HG03457 (cell line): Measurements from ENCODE around the gene CFAP97.
"Not testable (repeated sequence)": the region's sequence is repeated elsewhere in the genome, so short reads cannot be mapped to it uniquely, and the experiment has no call there.

ENCODE experiments used
- ATAC-seq: cut with Tn5 transposase; IDR thresholded peaks from one replicate; pipeline ENCODE4 v1.9.1; 2021; ENCODE audit warnings: moderate number of reproducible peaks; ENCODE audit not compliant: unreplicated experiment

The CFAP97 gene

DNA sequence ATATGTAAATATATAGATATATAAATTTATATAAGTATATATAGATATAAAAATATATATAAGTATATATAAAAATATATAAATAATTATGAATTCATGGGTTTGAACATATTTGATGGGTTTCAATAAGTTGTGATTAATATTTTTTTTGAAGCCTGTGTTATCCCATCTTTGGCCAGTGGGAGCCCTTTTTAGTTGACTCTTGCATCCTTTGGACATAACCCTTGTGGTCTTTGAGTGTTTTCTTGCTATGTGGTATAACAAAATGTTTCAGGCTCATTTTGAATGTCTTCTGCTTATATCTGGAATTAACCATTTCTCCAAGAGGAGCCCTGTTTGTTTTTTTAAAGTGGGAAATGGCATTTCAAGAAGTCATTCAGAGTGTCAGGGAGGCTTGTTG, 20.8 kb upstream of the CFAP97 start:
- no peak for ATAC-seq

DNA sequence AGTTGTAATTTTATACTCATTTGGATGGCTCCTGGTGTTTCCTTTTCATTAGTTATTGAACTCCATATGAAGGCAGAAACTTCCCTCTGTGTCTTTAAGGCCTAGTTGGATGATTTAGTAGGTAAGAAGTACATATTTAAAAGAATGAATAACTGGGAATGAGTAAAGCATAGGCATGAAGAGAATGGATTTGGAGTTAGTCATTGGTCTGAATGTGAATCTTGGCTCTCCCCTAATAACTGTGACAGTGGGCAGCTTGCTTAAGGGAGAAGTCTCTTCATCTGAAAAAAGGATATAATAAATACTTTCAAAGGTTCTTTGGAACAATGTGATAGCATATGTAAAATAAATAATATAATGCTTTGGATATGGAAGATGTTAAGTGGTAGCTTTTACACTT, 18.8 kb upstream of the CFAP97 start:
- no peak for ATAC-seq

DNA sequence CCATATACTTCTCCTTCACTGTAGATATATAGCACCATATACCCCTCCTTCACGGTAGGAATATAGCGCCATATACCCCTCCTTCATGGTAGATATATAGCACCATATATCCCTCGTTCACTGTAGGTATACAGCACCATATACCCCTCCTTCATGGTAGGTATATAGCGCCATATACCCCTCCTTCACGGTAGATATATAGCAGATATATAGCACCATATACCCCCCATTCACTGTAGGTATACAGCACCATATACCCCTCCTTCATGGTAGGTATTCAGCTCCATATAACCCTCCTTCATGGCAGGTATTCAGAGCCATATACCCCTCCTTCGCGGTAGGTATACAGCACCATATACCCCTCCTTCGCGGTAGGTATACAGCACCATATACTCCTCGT, 18.1 kb upstream of the CFAP97 start:
- ATAC-seq = no peak

DNA sequence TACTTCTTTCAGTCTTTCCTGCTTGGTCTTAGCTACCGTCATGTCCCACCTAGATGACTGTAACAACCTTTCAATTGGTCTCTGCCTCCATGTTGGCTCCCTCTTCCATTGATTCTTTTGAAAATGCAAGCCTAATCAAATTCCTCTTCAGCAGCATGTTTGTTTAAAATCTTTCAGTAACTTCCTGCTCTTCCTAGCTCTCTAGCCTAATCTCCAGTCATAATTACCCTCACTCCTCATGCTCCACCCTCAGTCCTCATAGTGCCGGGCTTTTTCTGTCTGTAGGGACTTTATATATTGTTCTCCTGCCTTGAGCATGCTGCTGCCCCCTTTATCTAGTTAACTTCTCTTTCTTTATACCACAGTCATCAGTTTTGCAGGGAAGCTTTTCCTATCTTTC, 17.7 kb upstream of the CFAP97 start:
- ATAC-seq = no peak

DNA sequence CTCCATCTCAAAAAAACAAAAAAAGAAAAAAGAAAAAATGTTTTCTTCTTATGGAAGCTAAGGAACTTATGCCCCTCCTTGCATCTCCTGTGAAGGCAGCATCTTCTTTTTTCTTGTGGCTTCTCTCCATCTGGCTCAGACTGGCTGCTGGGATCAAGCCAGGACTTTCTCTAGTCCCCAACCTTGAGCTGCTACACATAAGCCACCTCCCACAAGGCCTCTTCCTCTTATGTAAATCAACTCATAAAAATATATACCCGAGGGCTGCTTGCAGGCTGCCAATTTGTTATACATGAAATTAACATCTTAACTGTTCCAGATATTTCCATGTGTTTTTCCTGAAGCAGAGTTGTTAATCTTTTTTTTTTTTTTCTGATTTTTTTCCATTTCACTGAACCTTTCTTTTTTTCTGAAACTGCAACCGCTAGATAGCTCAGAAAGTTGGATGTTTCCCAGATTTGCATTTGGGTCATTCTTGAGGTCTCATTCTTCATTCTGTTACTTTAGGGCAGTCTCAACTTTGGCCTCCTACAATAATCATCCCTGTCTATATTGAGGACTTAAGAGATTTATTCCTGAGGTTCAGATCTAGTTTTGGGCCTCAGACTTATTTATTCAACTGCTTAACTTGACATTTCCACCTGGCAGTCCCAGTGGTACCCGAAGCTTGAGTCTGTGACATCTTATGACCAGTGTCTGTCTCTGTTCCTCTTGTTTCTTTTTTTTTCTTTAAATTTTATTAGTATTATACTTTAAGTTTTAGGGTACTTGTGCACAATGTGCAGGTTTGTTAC, 15.9 kb upstream of the CFAP97 start:
- ATAC-seq = peak; percentile 50

DNA sequence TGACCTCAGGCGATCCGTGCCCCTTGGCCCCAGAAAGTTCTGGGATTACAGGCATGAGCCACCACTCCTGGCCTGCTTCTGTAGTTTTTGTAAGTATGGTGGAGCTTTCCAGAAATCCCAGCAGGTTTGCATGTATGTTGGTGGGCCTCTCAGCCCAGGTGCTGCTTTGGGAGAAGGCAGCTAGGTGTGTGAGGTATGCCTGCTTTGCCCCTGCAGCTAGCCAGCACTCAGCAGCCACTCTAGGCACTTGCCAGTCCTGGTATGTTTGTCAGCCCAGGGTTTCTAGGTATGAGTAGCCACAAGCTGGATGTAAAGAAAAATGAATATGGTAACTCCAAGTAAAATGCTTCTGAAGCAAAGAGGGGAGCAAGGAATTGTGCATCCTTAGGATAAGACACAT, 14.5 kb upstream of the CFAP97 start:
- ATAC-seq = no peak

DNA sequence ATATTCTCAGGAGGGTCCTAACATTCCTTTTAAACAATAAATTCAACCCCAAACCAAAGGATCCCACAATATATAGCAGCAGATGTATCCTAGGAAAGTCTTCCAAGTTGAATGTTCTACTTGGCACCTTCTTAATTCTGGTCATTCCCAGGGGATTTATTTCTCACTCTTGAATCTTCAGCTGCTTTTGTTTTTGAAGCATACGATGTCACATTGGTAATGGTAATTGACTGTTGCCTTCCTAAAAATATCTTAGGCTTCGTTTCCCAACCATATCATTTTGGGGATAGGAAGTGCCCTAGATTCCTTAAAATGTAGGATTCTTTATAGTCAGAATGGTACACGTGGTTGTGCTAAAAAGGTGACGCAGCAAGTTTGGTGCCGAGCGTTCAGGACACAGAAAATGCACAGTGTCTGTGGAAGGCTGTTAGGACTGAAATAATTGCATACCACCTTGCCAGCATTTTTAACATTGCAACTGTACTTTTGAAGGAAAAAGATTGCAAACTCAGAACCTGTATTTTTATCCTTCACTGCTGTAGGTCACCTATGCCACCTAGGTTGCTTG, 13.7 kb upstream of the CFAP97 start:
- no peak for ATAC-seq

DNA sequence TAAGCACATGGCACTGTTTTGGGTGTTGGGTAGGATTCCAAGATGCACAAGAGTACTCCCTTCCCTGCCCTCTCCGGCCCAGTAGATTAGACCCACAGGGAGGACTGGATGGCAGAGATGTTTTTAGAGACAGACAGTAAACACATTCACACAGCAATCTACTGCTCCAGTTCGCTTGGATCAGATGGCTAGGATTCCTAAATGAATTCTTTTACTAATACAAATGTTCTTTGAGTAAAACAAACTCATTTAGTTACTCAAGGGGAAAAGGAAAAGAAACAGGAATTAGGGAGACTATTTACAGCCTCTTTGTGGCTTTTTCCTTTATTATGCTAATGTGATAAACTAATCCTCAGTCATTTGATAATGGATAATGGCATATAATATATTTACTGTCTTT, 11.5 kb upstream of the CFAP97 start:
- ATAC-seq = no peak

DNA sequence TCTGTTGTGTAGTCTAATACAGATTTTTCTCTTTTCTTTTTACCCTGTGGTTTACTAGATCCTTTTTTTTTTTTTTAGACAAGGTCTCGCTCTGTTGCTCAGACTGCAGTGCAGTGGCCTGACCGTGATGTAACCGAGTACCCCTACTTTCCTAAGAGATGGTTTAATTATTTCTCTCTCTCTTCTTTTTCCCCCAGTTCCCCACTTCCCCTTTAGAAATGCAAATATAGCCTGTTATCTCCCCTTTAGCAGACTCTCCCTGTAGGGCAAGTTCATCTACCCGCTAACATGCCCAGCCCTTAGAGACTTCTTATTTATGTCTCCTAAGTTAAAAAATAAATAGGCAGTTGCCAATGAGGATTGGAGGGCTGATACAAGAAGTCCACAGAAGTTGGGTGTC, 10.1 kb upstream of the CFAP97 start:
- ATAC-seq = peak; percentile 46

DNA sequence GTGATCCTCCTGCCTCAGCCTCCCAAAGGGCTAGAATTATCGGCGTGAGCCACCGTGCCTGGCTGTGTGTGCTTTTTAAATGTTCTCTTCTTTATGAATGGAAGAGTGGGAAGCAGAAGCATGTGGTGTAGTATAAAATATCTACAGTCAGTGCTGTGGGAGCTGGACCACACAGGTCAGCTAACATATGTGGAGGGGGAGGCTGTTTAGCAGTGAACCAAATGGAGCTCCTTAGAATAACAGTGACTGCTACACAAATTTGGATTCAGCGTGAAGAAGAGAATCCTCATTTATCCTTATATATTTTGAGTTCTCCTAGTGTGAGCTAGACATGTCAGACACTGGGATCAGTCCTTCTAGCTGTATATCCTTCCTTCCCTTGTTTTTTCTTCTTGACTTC, 8.8 kb upstream of the CFAP97 start:
- no peak for ATAC-seq

DNA sequence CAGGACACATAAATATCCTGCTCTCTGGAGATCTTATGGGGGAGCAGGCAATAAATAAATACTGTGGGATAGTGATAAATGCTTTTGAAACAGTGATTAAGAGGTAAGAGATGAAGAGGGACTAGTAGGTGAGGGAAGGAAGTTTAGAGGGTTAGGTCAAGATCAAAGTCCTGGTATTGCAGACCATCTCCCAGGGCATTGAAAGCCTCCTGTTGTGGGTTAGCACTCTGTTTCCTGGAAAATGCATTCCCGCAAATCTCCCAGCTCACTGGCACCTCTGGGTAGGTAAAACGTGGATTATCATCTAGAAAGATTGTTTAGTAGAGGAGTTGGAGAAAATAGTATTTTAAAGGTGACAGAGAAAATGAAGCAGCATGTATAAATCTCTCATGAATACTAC, 7.8 kb upstream of the CFAP97 start:
- no peak for ATAC-seq

DNA sequence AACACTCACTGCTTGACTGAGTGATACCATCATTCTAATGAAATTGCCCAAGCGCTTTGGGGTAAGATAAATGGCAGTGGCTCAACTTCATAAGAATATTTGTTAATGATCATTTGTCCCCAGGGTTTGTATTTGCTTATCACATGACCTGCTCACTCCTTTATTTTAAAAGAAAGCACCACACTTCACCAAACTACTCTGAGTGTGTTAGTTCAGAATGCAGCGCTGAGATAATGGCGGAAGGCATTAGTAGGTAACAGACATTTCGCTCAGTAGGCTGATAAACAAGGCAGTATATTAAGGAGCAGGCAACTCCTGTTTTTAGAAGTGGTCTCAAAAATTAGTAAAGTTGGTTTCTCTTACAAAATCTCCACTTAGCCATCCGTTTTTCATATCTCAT, 7.2 kb upstream of the CFAP97 start:
- ATAC-seq = no peak

DNA sequence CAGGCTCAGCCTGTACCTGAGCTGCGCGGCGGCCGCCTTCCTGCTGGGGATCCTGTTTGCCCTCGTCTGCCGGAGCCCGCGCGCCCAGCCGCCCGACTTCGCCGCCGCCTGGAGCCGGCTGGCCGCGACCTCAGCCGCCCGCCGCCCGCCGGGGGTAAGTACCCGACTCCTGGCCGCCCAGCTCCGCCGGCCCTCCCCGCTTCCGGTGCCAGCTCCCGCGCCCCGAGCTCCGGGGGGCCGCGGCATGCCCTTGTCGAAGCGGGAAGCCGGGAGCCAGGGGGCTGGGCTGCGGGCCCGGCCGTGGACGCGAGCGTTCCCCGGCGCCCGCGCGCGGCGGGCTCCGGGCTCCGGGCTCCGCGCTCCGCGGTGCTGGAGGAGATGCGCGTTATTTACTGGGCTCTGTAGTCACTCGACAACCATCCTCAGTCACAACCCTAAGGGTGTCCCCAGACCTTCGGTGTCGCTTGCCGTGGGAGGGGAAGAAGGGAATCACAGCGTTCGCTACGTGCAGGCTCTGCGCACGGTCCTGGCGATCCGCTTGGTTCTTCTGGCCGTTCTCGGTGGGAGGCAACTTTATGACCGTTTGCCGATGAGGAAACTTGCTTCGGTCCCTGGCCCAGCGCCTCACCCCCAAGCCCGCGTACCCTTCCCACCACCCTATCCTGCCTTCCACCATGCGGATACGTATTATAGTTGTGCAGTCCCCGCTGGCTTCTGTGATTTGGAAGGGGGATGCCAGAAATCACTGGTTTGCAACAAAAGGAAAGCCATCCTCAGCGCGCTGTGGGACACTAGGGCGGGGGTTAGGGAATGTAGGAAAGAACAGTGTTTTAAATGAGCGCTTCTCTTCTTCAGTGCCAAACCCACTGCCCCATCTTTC, 6.5 kb upstream of the CFAP97 start:
- peak; percentile 10 for ATAC-seq

DNA sequence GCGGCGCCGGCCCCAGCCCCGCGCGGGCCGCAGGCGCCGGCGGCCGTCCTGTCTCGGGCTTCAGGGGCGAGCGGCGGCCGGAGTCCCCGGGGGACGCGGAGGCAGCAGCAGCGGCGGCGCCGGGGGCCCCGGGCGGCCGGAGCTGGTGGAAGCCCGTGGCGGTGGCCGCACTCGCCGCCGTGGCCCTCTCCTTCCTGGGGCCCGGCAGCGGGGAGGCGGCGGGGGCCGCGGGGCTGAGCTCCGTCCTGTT, 6.0 kb upstream of the CFAP97 start:
- peak; percentile 10 for ATAC-seq

DNA sequence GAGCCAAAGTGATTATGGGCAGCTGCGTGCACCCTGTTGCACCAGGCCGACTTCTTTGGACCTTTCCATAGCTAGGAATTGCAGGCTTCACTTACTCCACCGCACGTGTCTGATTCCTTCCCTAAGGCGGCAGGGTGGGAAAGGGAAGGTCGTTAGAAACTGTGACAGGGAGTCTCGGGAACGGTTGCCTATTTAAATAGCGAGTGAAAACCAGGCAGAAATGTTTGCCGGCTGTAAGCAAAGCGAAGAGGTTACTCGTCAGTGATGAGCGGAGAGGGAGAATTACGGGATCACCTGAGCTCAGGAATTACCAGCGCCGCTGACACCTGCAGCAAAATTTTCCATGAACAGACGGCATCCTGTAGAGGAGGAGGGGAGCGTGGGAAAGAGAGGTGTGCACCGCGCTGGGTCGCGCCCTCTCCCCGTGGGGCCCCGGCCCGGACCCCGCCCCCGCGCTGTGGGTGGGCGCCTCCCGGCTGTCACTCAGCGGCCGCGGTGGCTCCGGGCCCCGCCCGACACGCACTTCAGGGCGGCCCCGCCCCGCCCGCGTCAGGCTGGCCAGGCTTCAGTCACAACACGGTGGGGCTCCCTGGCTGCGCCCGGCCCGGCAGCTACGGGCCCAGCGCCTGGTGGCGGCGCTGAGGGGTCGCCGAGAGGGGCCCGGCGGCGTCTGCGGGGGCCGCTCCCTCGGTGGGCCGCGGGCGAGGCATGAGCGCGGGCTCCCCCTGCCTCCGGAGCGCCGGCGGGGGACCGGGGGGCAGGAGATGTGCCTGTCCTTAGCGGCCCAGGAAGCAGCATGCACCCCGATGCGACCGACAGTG, 5.4 kb upstream of the CFAP97 start, which contains the start of gene SNX25:
Gene SNX25, plus strand, starts transcription at position 568 of the 821 bp plus-strand sequence. Its CDS starts 229 bp downstream, at position 797.
- ATAC-seq = peak; percentile 68

DNA sequence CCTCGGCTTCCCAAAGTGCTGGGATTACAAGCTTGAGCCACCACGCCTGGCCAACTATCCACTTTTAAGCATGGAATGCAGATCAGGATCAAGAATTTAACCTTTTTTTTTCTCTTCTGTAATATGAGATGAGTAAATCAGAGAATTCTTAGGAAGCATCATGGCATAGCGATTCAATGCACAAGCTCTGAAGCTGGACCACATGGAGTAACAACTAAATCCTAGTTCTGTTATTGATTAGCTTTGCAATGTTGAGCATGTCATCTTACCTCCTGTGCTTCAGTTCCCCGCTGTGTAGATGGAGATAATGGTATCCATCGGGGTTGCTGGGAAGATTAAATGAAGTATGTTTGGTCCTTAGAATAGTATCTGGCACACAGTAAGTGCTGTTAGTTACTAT, 3.7 kb upstream of the CFAP97 start:
- no peak for ATAC-seq

DNA sequence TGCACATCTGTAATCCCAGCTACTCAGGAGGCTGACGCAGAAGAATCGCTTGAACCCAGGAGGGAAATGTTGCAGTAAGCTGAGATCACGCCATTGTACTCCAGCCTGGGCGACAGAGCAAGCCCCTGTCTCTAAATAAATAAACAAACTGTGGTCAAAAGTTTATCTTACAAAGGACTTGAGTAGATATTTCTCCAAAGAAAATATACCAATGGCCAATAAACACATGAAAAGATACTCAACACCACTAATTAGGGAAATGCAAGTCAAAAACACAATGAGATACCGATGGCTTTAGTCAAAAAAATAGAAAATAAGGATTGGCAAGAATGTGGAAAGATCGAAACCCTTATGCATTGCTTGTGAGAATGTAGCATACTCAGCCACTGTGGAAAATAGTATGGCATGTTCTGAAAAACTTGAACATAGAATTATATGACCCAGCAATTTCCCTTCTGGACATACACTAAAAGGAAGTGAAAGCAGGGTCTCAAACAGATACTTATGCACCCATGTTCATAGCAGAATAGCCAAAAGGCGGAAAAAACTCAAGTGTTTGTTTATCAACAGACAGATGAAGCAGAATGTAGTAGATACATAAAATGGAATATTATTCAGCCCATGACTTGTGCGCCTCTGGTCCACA, 2.0 kb upstream of the CFAP97 start:
- ATAC-seq = no peak

DNA sequence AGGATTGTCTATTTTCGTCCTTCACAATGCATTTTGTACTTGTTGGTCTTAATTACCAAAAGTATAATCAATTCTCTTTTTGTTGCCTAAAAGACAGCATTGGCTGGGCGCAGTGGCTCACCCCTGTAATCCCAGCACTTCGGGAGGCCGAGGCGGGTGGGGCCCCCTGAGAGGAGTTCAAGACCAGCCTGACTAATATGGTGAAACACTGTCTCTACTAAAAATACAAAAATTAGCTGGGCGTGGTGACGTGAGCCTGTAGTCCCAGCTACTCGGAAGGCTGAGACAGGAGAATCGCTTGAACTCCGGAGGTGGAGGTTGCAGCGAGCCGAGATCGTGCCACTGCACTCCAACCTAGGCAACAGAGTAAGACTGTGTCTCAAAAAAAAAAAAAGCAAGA, 1.3 kb upstream of the CFAP97 start:
- ATAC-seq = not testable (repeated sequence)

DNA sequence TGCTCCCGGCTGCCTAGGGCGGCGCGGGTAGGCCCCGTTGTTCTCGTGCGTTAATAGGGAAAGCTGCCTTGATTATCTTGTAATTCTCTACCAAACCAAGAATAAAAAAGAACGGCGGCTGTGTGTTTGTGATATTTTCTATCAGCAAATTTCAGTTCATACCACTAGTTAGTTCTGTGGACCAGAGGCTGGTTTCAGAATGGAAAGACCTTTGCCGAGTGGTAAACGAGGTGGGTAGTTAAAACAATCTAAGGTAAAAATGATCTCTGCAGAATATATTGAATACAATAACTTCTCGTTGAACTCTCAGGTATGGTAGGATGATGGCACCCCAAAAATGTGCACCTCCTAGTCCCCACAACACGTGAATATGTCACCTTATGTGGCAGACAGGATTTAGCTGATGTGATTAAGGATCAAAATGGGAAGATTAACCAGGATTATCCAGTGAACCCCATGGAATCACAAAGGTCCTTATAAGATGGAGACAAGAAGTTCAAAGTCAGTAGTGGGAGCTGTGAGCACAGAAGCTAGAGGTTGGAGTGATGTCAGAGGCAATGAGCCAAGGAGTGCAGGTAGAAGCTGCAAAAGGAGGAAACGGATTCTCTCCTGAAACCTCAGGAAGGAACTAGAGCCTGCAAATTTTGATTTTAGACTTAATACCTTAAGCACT, 574 bp upstream of the CFAP97 start:
- no peak for ATAC-seq

DNA sequence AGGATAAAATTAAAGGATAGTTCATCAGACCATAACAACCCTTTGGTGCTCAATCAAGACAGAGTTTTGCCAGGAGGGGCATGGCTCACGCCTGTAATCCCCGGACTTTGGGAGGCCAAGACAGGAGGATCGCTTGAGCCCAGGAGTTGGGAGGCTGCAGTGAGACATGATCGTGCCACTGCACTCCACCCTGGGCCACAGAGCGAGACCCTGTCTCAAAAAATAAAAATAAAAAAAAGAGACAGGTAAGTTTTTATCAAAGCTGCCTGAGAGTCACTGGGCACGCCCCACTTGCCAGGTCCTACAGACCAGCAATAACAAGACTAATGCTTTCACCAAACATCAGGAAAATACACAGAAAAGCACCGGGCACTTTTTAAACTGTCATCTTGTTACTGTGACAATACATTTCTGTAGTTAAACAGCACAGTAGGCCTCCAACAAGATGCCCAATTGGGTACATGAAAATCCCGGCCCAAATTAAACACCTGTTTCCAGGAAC, 765 bp downstream of the CFAP97 start:
- ATAC-seq = peak; percentile 1
